Measurements from ENCODE around the gene ZFYVE21.
"Not testable (repeated sequence)": the region's sequence is repeated elsewhere in the genome, so short reads cannot be mapped to it uniquely, and the experiment has no call there.

The ZFYVE21 gene

GRCh38 chr14:103715052-103716000 is at the start of gene ZFYVE21, which contains the start of gene XRCC3:
ZFYVE21 (plus strand) TSS chr14:103715810; CDS start chr14:103715842, 32 bp downstream.
XRCC3 (minus strand) TSS chr14:103715451; CDS start chr14:103711087, 4,364 bp downstream.
- DNase-seq: peak; percentile 100

DNA sequence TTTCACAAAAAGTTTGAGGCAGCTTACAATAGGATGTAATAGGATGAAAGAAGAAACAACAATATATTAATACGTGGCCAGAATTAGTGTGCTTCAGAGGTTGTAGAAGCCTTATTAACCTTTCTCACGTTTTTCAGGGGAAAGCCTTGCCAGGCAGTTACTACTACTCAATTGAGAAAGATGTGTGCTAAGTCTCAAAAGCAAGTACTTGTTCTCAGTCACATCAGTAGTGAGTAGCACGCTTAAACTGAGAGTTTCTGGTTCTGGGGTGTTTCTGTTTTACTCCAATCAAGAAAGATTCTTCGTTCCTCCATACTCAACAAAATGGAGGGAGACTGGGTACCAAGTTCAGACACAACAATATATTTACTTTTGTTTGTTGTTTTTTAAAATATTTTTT is 47.9 kb upstream of the ZFYVE21 start:
- DNase-seq: no peak

DNA sequence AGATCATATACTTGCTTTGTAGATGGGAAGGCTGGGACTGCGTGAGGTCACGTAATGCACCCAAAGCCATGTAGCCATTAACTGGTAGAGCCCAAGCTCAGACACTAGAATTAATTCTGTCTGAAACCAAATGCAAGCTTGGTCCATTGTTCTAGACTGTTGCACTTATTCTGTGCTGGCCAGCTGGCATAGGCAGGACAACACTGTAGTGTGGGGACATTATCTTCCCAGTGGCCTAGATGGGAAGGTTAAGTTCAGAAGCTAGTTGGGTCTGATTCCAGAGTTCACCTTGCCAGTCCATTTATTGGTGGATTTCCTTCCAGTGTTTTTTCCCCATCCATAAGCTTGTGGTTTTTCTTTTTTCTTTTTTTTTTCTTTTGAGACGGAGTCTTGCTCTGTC is 47.5 kb upstream of the ZFYVE21 start:
- DNase-seq: no peak

GRCh38 chr14:103669370-103669769 is 46.2 kb upstream of the ZFYVE21 start:
- DNase-seq: no peak

DNA sequence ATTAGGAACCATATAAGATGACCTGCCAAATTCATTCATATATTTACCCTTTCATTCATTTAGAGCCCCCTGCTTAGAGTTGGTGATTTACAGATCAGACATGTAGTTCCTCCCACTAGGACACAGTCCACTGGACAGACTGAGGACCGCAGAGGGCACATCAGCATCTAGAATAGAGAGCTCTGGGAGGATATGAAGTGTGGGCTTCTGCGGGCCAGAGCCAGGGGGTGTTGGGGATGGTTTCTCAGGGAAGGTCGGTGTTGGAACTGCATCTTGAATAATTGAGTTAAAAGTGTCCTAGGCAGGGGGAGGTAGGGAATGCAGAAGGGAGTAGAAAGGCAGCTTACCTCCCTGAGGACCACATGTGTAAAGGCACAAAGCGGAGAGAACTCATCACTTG is 43.7 kb upstream of the ZFYVE21 start:
- no peak for DNase-seq

DNA sequence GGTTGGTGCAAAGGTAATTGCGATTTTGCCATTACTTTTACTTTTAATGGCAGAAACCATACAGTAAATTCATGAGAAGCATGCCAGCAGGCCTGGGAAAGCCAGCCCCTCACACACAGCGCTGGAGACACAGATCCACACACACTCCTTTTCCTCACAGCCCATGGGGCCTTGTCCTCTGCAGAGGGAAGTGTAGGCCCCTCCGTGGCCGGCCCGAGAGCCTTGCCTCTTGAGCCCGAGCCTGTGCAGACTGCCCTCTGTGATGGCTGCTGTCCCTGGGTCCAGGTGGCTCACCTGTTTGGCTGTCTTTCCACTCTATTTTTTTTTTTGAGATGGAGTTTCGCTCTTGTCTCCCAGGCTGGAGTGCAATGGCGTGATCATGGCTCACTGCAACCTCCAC is 39.7 kb upstream of the ZFYVE21 start:
- no peak for DNase-seq

GRCh38 chr14:103676881-103677675 is 38.5 kb upstream of the ZFYVE21 start:
- no peak for DNase-seq

- no peak for DNase-seq
Measured at GRCh38 chr14:103679351-103679750, 36.3 kb upstream of the ZFYVE21 start.

GRCh38 chr14:103680491-103681231 is 34.9 kb upstream of the ZFYVE21 start:
- no peak for DNase-seq

DNA sequence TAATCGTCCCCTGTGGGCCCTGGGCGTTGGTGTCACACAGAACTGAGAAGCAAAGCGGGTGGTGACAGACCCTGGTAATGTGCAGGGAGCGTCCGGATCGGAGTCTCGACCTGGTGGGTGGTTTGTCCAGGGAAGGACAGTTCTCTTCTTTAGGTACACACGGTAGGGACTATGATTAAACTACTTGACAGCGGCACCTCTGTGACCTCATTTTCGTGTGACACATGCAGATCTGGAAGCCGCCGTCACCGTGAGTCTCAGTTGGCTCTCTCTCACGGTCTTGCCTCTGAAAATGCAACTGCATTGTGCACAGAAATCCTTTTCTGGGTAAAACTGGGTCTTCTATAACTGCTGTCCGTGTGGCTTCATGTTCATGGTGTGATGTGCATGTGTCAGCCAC is 32.5 kb upstream of the ZFYVE21 start:
- no peak for DNase-seq

DNA sequence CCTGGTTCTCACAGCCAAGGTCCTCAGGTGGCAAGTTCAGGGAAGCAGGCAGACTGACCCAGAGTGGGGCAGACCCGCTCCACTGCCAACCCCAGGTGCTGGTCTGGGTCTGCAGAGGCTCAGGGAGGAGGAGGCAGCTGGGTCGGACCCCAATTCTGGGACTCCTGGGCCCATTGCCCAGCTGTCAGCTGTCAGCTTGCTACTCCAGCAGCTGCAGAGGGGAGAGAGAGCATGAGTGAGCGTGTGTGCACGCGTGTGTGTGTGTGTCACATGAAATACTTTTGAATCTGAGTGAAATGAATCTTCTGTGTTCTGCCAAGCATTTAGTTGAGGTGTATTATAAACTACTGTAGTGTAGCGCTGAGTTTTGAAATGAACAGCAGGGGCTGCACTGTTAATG is 31.1 kb upstream of the ZFYVE21 start:
- no peak for DNase-seq

DNA sequence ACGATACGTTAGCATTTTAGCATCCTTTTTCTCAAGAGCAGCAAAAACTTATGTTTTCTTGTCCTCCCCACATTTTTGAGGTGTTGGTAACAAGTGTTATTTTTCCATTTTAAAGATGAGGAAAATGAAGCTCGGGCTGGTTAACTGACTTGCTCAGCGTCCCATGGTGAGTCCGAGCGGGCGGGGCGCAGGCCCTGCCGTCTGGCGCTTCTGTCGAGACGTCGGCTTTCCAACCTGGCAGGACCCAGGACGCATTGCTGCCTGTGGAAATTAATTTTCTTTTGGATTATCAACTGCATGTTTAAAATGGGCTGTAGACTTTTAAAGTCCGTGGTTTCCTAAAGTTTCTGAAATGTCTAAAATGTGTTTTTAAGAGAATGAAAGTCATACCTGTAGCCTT is 30.7 kb upstream of the ZFYVE21 start:
- no peak for DNase-seq

GRCh38 chr14:103685276-103686211 is 30.1 kb upstream of the ZFYVE21 start:
- DNase-seq: no peak

- no peak for DNase-seq
Measured at GRCh38 chr14:103686831-103687485, 28.7 kb upstream of the ZFYVE21 start.

- DNase-seq: no peak
Measured at GRCh38 chr14:103687712-103688111, 27.9 kb upstream of the ZFYVE21 start.

GRCh38 chr14:103688441-103688840 is 27.2 kb upstream of the ZFYVE21 start:
- DNase-seq: no peak

GRCh38 chr14:103688906-103689902 is 26.4 kb upstream of the ZFYVE21 start:
- no peak for DNase-seq

DNA sequence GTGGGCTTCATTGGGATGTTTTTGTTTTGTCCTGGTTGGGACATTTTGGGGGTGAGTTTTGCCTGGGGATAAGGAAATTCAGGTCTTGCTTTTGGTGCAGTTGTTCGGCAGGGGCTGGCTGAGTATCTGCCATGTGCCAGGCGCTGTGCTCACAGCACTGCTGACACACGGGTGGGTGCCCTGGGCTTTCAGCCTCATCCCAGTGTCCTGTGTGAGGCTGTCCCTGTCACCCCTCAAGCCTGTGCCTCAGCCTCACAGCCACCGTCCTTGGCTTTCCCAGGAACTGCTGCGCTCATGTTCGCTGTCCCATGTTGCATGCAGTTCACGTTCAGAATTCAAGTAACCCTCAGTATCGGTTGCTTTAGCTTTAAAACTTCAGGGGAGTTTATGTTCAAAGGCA is 25.3 kb upstream of the ZFYVE21 start:
- DNase-seq: no peak

DNA sequence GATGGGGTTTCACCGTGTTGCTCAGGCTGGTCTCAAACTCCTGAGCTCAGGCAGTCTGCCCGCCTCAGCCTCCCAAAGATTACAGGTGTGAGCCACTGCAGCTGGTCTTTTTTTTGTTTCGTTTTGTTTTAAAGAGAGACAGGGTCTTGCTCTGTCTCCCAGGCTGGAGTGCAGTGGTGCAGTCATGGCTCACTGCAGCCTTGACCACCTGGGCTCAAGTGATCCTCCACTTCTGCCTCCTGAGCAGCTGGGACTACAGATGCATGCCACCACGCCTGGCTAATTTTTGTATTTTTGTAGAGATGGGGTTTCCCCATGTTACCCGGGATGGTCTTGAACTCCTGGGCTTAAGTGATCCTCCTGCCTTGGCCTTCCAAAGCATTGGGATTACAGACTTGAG is 24.0 kb upstream of the ZFYVE21 start:
- not testable (repeated sequence) for DNase-seq

DNA sequence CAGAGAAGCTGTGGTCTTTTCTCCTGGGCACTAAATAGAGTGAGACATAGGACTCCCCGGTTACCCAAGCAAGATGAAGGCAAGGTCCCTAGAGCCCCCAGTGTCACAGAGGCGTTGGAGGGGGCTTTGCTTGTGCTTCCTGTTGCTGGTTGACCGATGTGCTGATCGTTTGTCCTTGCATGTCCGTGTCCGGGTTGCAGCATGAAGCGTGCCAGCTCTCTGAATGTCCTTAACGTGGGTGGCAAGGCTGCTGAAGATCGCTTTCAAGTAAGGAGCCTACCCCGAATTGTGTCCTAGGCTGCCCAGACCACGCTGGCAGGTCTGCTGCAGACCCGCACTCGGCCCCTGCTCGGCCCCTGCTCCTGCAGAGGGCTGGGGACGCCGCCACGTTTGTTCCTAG is 23.5 kb upstream of the ZFYVE21 start:
- DNase-seq: no peak
